Measurements from ENCODE around the gene SAMD11. TPM values are rescaled to one million over a fixed set of nuclear protein-coding genes. Genes with fewer than 3 reads are reported as not detected.

Gene SAMD11
- total RNA-seq, 4 donors from 2014 or later, result 6.2 to 28.8 (median 13.9) TPM

DNA sequence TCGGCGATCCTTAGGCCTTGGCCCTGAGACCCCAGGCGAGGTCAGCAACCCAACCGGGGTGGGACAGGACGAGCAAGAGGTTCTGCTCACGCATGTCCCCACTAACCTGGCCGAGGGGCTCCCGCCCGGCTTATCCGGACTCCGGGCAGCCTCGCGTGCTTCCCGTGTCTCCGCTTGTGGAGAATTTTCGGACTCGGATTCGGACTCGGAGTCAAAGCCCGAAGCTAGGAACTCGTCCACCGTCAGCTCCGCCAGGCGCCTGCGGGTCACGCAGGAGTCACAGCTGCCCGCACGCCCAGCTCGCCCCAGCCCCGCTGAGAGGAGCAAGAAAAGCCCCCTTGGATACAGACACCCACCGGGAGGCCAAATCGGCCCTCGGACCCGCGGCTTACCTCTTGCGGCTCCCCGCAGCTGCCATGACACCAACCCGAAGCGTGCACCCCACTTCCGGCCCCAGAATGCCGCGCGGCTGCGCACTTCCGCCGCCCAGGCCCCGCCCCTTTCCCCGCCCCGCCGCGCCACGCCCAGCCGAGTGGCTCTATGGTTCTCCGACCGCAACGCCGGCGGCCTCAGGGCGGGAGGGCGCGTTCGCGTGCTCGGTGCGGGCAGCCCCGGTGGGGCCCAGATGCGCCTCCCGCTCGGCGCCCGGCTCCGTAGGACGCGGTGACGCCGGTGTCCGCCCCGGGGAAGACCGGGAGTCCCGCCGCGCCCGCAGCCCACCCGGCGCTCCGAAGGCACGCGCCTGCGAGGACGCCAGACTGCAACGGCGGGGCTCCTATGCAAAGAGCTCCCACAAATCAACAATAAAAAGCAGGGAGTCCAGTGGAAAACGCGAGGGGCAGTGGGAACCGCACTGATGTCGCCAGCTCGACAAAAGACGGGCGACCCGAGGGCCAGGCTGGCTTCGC, 35.4 kb downstream of the SAMD11 start, which contains the start of gene NOC2L:
Gene NOC2L (minus strand): TSS at position 434 of the 908 bp plus-strand sequence. CDS start 16 bp downstream, at position 418.
- Histone ChIP-seq H3K36me3 (peaks cover 29 to 54% (median 49%) of the 10 kb centered on the region in 4 donors), H3K27me3 (no peaks in the 10 kb centered on the region), H3K4me3 (peak within 1 kb of the TSS; percentile 61 to 100 (median 97)), H3K4me1 (peaks cover 29 to 62% (median 44%) of the 10 kb centered on the region in 4 donors), H3K9me3 (no peaks in the 10 kb centered on the region), H3K27ac (replicated peaks in 1 of 4) (peak within 1 kb of the TSS; percentile 60 to 64 (median 60))
- TF ChIP-seq POLR2A (IDR thresholded peaks at IDR 0.05; ENCODE audit: low read depth) (no peak), POLR2AphosphoS5 (IDR thresholded peaks at IDR 0.05) (peak; percentile 70 to 80), CTCF (IDR thresholded peaks at IDR 0.05) (peak in 1 of 3 experiments; percentile 21), EP300 (IDR thresholded peaks at IDR 0.05) (no peak)
- DNase-seq (ENCODE audit: extremely low spot score), result peak; percentile 99
- WGBS, result 5% methylated on average over 28 of the region's 101 CpGs
- intact Hi-C loops (cut with DNase I), result no loop called here

DNA sequence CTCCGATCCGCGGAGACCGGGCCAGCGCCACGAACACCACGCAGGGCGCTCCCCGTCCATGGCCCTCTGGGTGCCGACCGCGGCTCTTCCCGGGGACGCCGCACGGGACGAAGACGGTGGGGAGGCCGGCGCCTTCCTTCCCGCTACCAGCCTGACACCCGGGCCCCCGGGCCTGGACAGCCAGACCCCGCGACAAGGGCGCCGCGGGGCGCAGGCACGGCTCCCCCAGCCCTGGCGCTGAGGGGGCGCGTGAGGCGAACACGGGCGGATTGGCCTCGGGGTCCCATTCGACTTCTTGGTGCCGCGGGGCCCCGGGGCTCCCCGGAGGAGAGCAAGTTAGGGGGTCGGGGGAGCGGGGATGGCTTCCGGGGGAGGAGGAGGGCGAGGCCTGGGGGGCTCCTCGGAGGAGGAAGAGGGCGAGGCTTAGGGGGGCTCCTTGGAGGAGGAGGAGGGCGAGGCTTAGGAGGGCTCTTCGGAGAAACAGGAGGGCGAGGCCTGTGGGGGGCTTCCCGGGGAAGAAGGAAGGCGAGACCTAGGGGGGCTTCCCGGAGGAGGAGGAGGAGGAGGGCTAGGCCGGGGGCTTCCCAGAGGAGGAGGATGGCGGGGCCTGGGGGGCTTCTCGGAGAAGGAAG, 36.1 kb downstream of the SAMD11 start:
- Histone ChIP-seq H3K9me3 (no peaks in the 10 kb centered on the region), H3K4me1 (peaks cover 29 to 62% (median 44%) of the 10 kb centered on the region in 4 donors), H3K36me3 (peaks cover 21 to 49% (median 43%) of the 10 kb centered on the region in 4 donors), H3K27ac (replicated peaks in 1 of 4) (peak overlapping the region in 1 of 4 donors; percentile 60), H3K4me3 (peak overlapping the region; percentile 61 to 100 (median 97)), H3K27me3 (no peaks in the 10 kb centered on the region)
- intact Hi-C loops (cut with DNase I), result no loop called here
- DNase-seq (ENCODE audit: extremely low spot score), result no peak
- TF ChIP-seq POLR2AphosphoS5 (IDR thresholded peaks at IDR 0.05), result no peak
- TF ChIP-seq CTCF (IDR thresholded peaks at IDR 0.05), result no peak
- no peak for TF ChIP-seq POLR2A (IDR thresholded peaks at IDR 0.05; ENCODE audit: low read depth)
- no peak for TF ChIP-seq EP300 (IDR thresholded peaks at IDR 0.05)
- 16% methylated on average over 34 of the region's 57 CpGs for WGBS

GRCh38 chr1:960363-961131, 36.8 kb downstream of the SAMD11 start, which contains the start of gene KLHL17:
Gene KLHL17 (plus strand): TSS chr1:960584. CDS start chr1:960694, 110 bp downstream.
- Histone ChIP-seq H3K9me3 (no peaks in the 10 kb centered on the region), H3K4me3 (peak within 1 kb of the TSS; percentile 61 to 100 (median 97)), H3K27me3 (no peaks in the 10 kb centered on the region), H3K36me3 (peaks cover 14 to 47% (median 37%) of the 10 kb centered on the region in 4 donors), H3K27ac (replicated peaks in 1 of 4) (peak within 1 kb of the TSS in 3 of 4 donors; percentile 15 to 60 (median 33)), H3K4me1 (peaks cover 29 to 62% (median 44%) of the 10 kb centered on the region in 4 donors)
- no peak for DNase-seq (ENCODE audit: extremely low spot score)
- intact Hi-C loops (cut with DNase I), result no loop called here
- TF ChIP-seq POLR2A (IDR thresholded peaks at IDR 0.05; ENCODE audit: low read depth) (no peak), POLR2AphosphoS5 (IDR thresholded peaks at IDR 0.05) (peak in 1 of 2 donors; percentile 22), EP300 (IDR thresholded peaks at IDR 0.05) (no peak), CTCF (IDR thresholded peaks at IDR 0.05) (no peak)
- 0% methylated on average over 5 of the region's 109 CpGs for WGBS

- intact Hi-C loops (cut with DNase I), result no loop called here
- 97% methylated on average over 6 of the region's 56 CpGs for WGBS
- no peaks in the 10 kb centered on the region for H3K9me3 ChIP-seq
- no peaks in the 10 kb centered on the region for H3K27me3 ChIP-seq
- no peak for DNase-seq (ENCODE audit: extremely low spot score)
- no peak for TF ChIP-seq POLR2A (IDR thresholded peaks at IDR 0.05; ENCODE audit: low read depth)
- no peak for TF ChIP-seq EP300 (IDR thresholded peaks at IDR 0.05)
- no peak for TF ChIP-seq CTCF (IDR thresholded peaks at IDR 0.05)
- TF ChIP-seq POLR2AphosphoS5 (IDR thresholded peaks at IDR 0.05), result no peak
- peaks cover 34 to 62% (median 50%) of the 10 kb centered on the region in 4 donors for H3K4me1 ChIP-seq
- H3K27ac ChIP-seq (replicated peaks in 1 of 4), result peak overlapping the region in 3 of 4 donors; percentile 15 to 60 (median 33)
- H3K36me3 ChIP-seq, result peaks cover 8 to 40% (median 31%) of the 10 kb centered on the region in 4 donors
- peak overlapping the region; percentile 61 to 100 (median 97) for H3K4me3 ChIP-seq
Observed at GRCh38 chr1:961132-961669, 37.5 kb downstream of the SAMD11 start.
